H9 (cell line): ENCODE data around the gene IFI27L1. TPM values are rescaled to one million over a fixed set of nuclear protein-coding genes. Genes with fewer than 3 reads are reported as not detected.

ENCODE experiments used
- DNase-seq: peaks from one replicate; pipeline ENCODE4 v3.0.0-alpha.2; 2017
- H2AFZ ChIP-seq: one replicate; pipeline ENCODE4 v1.6.1; 2013; ENCODE audit warnings: mild to moderate bottlenecking, low read length, control low read depth, moderate library complexity
- H2AK5ac ChIP-seq: 2 replicates; pipeline ENCODE4 v1.6.1; 2013; ENCODE audit warnings: low read length, control low read depth, mixed read lengths; ENCODE audit not compliant: insufficient read length
- H2BK120ac ChIP-seq: one replicate; pipeline ENCODE4 v1.6.1; 2013; ENCODE audit warnings: low read depth, mild to moderate bottlenecking, low read length, control low read depth, inconsistent platforms; ENCODE audit not compliant: poor library complexity, severe bottlenecking
- H2BK12ac ChIP-seq: 2 replicates; pipeline ENCODE4 v1.6.1; 2013; ENCODE audit warnings: low read length, control low read depth, mixed read lengths, low read depth; ENCODE audit not compliant: insufficient read length
- H2BK15ac ChIP-seq: 2 replicates; pipeline ENCODE4 v1.6.1; 2013; ENCODE audit warnings: low read depth, low read length, control low read depth
- H2BK20ac ChIP-seq: one replicate; pipeline ENCODE4 v1.6.1; 2013; ENCODE audit warnings: low read depth, mild to moderate bottlenecking, low read length, control low read depth, inconsistent platforms; ENCODE audit not compliant: poor library complexity, severe bottlenecking
- H2BK5ac ChIP-seq: 2 replicates; pipeline ENCODE4 v1.6.1; 2013; ENCODE audit warnings: low read length, control low read depth, mixed read lengths; ENCODE audit not compliant: insufficient read length
- H3K14ac ChIP-seq: 2 replicates; pipeline ENCODE4 v1.6.1; 2013; ENCODE audit warnings: low read length, control low read depth; ENCODE audit not compliant: insufficient read depth
- H3K18ac ChIP-seq: 2 replicates; pipeline ENCODE4 v1.6.1; 2013; ENCODE audit warnings: low read depth, mild to moderate bottlenecking, mixed read lengths, low read length, control low read depth; ENCODE audit not compliant: insufficient read length
- H3K23ac ChIP-seq: 2 replicates; pipeline ENCODE4 v1.6.1; 2013; ENCODE audit warnings: low read length, control low read depth, mixed read lengths, low read depth; ENCODE audit not compliant: insufficient read length
- H3K23me2 ChIP-seq: 2 replicates; pipeline ENCODE4 v1.6.1; 2013; ENCODE audit warnings: low read depth, mild to moderate bottlenecking, mixed read lengths, low read length, control low read depth; ENCODE audit not compliant: insufficient read length, poor library complexity, severe bottlenecking
- H3K27ac ChIP-seq: 2 replicates; pipeline ENCODE4 v1.5.1; 2013; ENCODE audit warnings: low read length, control low read depth, mixed read lengths, low read depth; ENCODE audit not compliant: insufficient read length
- H3K27me3 ChIP-seq: 2 replicates; pipeline ENCODE4 v1.6.1; 2013; ENCODE audit warnings: low read length, control low read depth, inconsistent platforms; ENCODE audit not compliant: insufficient read depth
- H3K4ac ChIP-seq: 2 replicates; pipeline ENCODE4 v1.6.1; 2013; ENCODE audit warnings: low read depth, mild to moderate bottlenecking, control low read depth, inconsistent platforms, low read length, moderate library complexity
- H3K4me1 ChIP-seq: 2 replicates; pipeline ENCODE4 v1.6.1; 2013; ENCODE audit warnings: low read length, control low read depth, inconsistent platforms; ENCODE audit not compliant: insufficient read depth
- H3K4me2 ChIP-seq: 2 replicates; pipeline ENCODE4 v1.6.1; 2013; ENCODE audit warnings: low read length, control low read depth, mixed read lengths; ENCODE audit not compliant: insufficient read length, insufficient read depth
- H3K56ac ChIP-seq: 2 replicates; pipeline ENCODE4 v1.6.1; 2013; ENCODE audit warnings: low read depth, mild to moderate bottlenecking, mixed read lengths, low read length, control low read depth; ENCODE audit not compliant: insufficient read length
- H3K79me1 ChIP-seq: 2 replicates; pipeline ENCODE4 v1.6.1; 2013; ENCODE audit warnings: low read depth, mild to moderate bottlenecking, moderate library complexity, low read length, control low read depth, inconsistent platforms; ENCODE audit not compliant: insufficient read depth, poor library complexity, severe bottlenecking
- H3K79me2 ChIP-seq: 2 replicates; pipeline ENCODE4 v1.6.1; 2013; ENCODE audit warnings: low read length, control low read depth, inconsistent platforms; ENCODE audit not compliant: insufficient read depth
- H3K9ac ChIP-seq: 2 replicates; pipeline ENCODE4 v1.6.1; 2013; ENCODE audit warnings: low read length, control low read depth, mixed read lengths; ENCODE audit not compliant: insufficient read length; ENCODE audit errors: extremely low read depth
- H3K9me3 ChIP-seq: one replicate; pipeline ENCODE4 v1.6.1; 2013; ENCODE audit warnings: low read depth, low read length, inconsistent platforms; ENCODE audit not compliant: control insufficient read depth
- H3T11ph ChIP-seq: one replicate; pipeline ENCODE4 v1.6.1; 2013; ENCODE audit warnings: mild to moderate bottlenecking, low read length, control low read depth, inconsistent platforms
- H4K20me1 ChIP-seq: one replicate; pipeline ENCODE4 v1.6.1; 2013; ENCODE audit not compliant: control insufficient read depth, insufficient read length, insufficient read depth
- H4K5ac ChIP-seq: 2 replicates; pipeline ENCODE4 v1.6.1; 2013; ENCODE audit warnings: low read depth, mild to moderate bottlenecking, mixed read lengths, low read length, control low read depth; ENCODE audit not compliant: insufficient read length
- H4K8ac ChIP-seq: replicated peaks from 2 replicates; pipeline ENCODE4 v1.6.1; 2013; ENCODE audit warnings: low read length, control low read depth, mixed read lengths, low read depth; ENCODE audit not compliant: insufficient read length
- H4K91ac ChIP-seq: 2 replicates; pipeline ENCODE4 v1.6.1; 2013; ENCODE audit warnings: low read depth, mild to moderate bottlenecking, moderate library complexity, mixed read lengths, low read length, control low read depth; ENCODE audit not compliant: insufficient read length
- H3K27ac Mint-ChIP-seq, 3 experiments: 2 replicates in 2 of 3; 3 replicates in 1 of 3; pipeline ENCODE4 v1.8.0; 2020 to 2021; ENCODE audit warnings: mixed read lengths in 3 of 3, mild to moderate bottlenecking in 1 of 3, moderate library complexity in 1 of 3
- H3K27me3 Mint-ChIP-seq: 2 replicates; pipeline ENCODE4 v1.8.0; 2021; ENCODE audit warnings: low read depth, mild to moderate bottlenecking, moderate library complexity, mixed read lengths
- H3K36me3 Mint-ChIP-seq, 3 experiments: 2 replicates in 2 of 3; 3 replicates in 1 of 3; pipeline ENCODE4 v1.8.0; 2020 to 2021; ENCODE audit warnings: low read depth in 3 of 3, mixed read lengths in 3 of 3; ENCODE audit not compliant: insufficient read depth in 1 of 3
- H3K4me1 Mint-ChIP-seq, 2 experiments: 2 replicates each; pipeline ENCODE4 v1.8.0; 2020; ENCODE audit warnings: mixed read lengths in 2 of 2
- H3K4me3 Mint-ChIP-seq, 2 experiments: 2 replicates in 1 of 2; 3 replicates in 1 of 2; pipeline ENCODE4 v1.8.0; 2020 to 2021; ENCODE audit warnings: mild to moderate bottlenecking in 2 of 2, mixed read lengths in 2 of 2, moderate library complexity in 1 of 2
- H3K9me3 Mint-ChIP-seq, 2 experiments: 2 replicates in 1 of 2; 3 replicates in 1 of 2; pipeline ENCODE4 v1.8.0; 2020; ENCODE audit warnings: mild to moderate bottlenecking in 2 of 2, mixed read lengths in 2 of 2, moderate library complexity in 1 of 2
- WGBS: extraction: QIAGEN DNeasy Blood & Tissue Kit; methylation state at CpG from one replicate; pipeline ENCODE4 v1.1.7; 2013; ENCODE audit warnings: missing lambda C conversion rate, low lambda C conversion rate, mixed read lengths; ENCODE audit not compliant: insufficient read length; ENCODE audit errors: extremely low coverage; 5-methylcytosine and 5-hydroxymethylcytosine counted together
- total RNA-seq: library from RNA; stranded (reverse); gene quantifications from 2 replicates; pipeline ENCODE4 v1.2.1, GENCODE V29; 2021
- TF ChIP-seq, protein P1 (sequence below): fragments of 200-600 bp; sonication (generic); conservative IDR thresholded peaks from 3 replicates; pipeline ENCODE4 v1.8.0; 2021; ENCODE audit warnings: antibody characterized with exemption, mild to moderate bottlenecking

The IFI27L1 gene
- total RNA-seq, 1 experiment from 2014 or later = 27.4 TPM

DNA sequence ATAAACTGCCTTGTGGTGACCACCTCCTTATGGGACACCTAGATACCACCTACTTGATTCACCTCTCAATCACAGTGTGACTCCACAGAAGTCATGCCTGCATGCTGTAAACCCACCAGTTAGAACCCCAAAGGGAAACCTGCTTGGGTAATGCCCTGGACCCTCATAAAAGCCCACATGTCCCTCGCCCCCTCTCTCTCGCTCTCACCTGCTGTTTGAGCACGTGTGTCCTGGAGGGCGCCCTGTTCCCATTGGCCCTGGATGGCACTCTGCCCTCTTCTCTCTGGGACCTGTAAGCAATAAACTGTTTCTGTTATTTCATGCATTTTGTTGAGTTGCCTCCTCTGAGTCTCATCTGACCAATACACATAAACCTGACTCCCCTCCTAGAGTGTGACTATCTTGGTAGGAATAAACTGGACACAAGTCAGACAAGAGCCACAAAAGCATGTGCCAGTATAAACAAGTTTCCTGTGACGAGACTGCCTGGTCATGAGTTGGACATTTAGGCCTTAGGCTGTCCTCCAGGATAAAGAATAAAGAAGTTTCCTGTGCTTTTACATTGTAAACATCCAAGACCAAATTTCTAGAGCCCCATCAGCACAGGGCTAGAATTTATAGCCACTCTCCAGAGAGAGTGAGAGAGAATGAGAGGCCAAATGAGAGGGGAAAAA, 39.7 kb downstream of the IFI27L1 start:
- no peak overlapping the region for H3K56ac ChIP-seq
- H3K27me3 Mint-ChIP-seq = peaks cover 37% of the 10 kb centered on the region
- H3K4me3 Mint-ChIP-seq = no peak overlapping the region
- H2AK5ac ChIP-seq = no peak overlapping the region
- H3K27me3 ChIP-seq = no peaks in the 10 kb centered on the region
- H3T11ph ChIP-seq = no peak overlapping the region
- H2BK20ac ChIP-seq = no peak overlapping the region
- H4K20me1 ChIP-seq = no peaks in the 10 kb centered on the region
- H3K23me2 ChIP-seq = no peaks in the 10 kb centered on the region
- H3K9me3 Mint-ChIP-seq = peaks cover 6 to 11% of the 10 kb centered on the region in 2 experiments; a peak in 2 of 5 replicates
- H2AFZ ChIP-seq = no peak overlapping the region
- no peaks in the 10 kb centered on the region for H3K36me3 Mint-ChIP-seq
- H2BK12ac ChIP-seq = no peak overlapping the region
- no peak overlapping the region for H3K4ac ChIP-seq
- no peak overlapping the region for H4K5ac ChIP-seq
- no peak overlapping the region for H3K23ac ChIP-seq
- no peaks in the 10 kb centered on the region for H3K79me1 ChIP-seq
- no peak overlapping the region for H2BK120ac ChIP-seq
- H3K14ac ChIP-seq = no peak overlapping the region
- WGBS = no CpG with 5 or more reads among the region's 5 CpGs
- no peak overlapping the region for H2BK5ac ChIP-seq
- no peaks in the 10 kb centered on the region for H3K4me1 ChIP-seq
- no peaks in the 10 kb centered on the region for H3K79me2 ChIP-seq
- H3K18ac ChIP-seq = no peak overlapping the region
- no peak overlapping the region for H4K91ac ChIP-seq
- H3K27ac ChIP-seq = no peak overlapping the region
- H3K4me1 Mint-ChIP-seq = no peaks in the 10 kb centered on the region
- H3K9me3 ChIP-seq = no peaks in the 10 kb centered on the region
- H3K27ac Mint-ChIP-seq = no peak overlapping the region; a peak in 1 of 7 replicates
- TF ChIP-seq, protein P1, sequence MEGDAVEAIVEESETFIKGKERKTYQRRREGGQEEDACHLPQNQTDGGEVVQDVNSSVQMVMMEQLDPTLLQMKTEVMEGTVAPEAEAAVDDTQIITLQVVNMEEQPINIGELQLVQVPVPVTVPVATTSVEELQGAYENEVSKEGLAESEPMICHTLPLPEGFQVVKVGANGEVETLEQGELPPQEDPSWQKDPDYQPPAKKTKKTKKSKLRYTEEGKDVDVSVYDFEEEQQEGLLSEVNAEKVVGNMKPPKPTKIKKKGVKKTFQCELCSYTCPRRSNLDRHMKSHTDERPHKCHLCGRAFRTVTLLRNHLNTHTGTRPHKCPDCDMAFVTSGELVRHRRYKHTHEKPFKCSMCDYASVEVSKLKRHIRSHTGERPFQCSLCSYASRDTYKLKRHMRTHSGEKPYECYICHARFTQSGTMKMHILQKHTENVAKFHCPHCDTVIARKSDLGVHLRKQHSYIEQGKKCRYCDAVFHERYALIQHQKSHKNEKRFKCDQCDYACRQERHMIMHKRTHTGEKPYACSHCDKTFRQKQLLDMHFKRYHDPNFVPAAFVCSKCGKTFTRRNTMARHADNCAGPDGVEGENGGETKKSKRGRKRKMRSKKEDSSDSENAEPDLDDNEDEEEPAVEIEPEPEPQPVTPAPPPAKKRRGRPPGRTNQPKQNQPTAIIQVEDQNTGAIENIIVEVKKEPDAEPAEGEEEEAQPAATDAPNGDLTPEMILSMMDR = no peak
- H3K9ac ChIP-seq = no peak overlapping the region
- no peak overlapping the region for H4K8ac ChIP-seq
- no peak for DNase-seq
- H3K4me2 ChIP-seq = no peak overlapping the region
- H2BK15ac ChIP-seq = no peak overlapping the region
